Measurements from ENCODE around the gene MEI4. TPM values are rescaled to one million over a fixed set of nuclear protein-coding genes. Genes with fewer than 3 reads are reported as not detected.
"Not testable (repeated sequence)": the region's sequence is repeated elsewhere in the genome, so short reads cannot be mapped to it uniquely, and the experiment has no call there.

MEI4 gene
- total RNA-seq, 1 donor from 2014 or later: not detected

- Mint-ChIP-seq H3K27me3 (ENCODE audit: low read depth) (peaks cover 7% of the 10 kb centered on the region), H3K4me1 (ENCODE audit: low read depth) (no peaks in the 10 kb centered on the region), H3K36me3 (ENCODE audit: low read depth) (no peaks in the 10 kb centered on the region), H3K27ac (ENCODE audit: unreplicated experiment) (no peak overlapping the region), H3K9me3 (ENCODE audit: low read depth) (no peaks in the 10 kb centered on the region), H3K4me3 (ENCODE audit: unreplicated experiment) (no peak overlapping the region)
- TF ChIP-seq, protein P1, sequence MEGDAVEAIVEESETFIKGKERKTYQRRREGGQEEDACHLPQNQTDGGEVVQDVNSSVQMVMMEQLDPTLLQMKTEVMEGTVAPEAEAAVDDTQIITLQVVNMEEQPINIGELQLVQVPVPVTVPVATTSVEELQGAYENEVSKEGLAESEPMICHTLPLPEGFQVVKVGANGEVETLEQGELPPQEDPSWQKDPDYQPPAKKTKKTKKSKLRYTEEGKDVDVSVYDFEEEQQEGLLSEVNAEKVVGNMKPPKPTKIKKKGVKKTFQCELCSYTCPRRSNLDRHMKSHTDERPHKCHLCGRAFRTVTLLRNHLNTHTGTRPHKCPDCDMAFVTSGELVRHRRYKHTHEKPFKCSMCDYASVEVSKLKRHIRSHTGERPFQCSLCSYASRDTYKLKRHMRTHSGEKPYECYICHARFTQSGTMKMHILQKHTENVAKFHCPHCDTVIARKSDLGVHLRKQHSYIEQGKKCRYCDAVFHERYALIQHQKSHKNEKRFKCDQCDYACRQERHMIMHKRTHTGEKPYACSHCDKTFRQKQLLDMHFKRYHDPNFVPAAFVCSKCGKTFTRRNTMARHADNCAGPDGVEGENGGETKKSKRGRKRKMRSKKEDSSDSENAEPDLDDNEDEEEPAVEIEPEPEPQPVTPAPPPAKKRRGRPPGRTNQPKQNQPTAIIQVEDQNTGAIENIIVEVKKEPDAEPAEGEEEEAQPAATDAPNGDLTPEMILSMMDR (IDR thresholded peaks at IDR 0.05): no peak
- no peak for DNase-seq (ENCODE audit: low spot score)
Observed at GRCh38 chr6:77715588-77715987, 62.7 kb downstream of the MEI4 start.

DNA sequence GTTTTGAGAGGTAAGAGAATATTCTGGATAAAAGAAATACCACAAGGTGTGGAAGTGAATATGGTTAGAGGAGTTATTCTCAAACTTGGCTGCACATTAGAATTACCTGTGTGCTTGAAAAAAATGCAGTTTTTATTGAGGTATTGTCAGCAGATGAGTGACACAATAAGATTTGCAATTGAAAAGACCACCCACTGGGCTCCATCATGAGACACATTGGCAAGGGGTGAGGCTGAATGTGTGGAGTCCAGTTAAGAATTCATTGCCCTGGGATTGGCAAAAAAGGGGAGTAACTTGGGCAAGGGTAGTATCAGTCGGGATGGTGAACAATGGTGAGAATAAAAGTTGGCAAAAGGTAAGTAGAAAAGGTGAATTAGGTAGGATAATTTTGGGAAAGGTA, 63.5 kb downstream of the MEI4 start:
- Mint-ChIP-seq H3K27ac (ENCODE audit: unreplicated experiment) (no peak overlapping the region), H3K4me3 (ENCODE audit: unreplicated experiment) (no peak overlapping the region), H3K9me3 (ENCODE audit: low read depth) (no peaks in the 10 kb centered on the region), H3K27me3 (ENCODE audit: low read depth) (peaks cover 6% of the 10 kb centered on the region), H3K4me1 (ENCODE audit: low read depth) (no peaks in the 10 kb centered on the region), H3K36me3 (ENCODE audit: low read depth) (no peaks in the 10 kb centered on the region)
- TF ChIP-seq, protein P1 (IDR thresholded peaks at IDR 0.05): no peak
- DNase-seq (ENCODE audit: low spot score): no peak

GRCh38 chr6:77736010-77736409, 83.2 kb downstream of the MEI4 start:
- DNase-seq (ENCODE audit: low spot score); H3K9me3 Mint-ChIP-seq (ENCODE audit: low read depth); H3K4me3 Mint-ChIP-seq (ENCODE audit: unreplicated experiment); H3K4me1 Mint-ChIP-seq (ENCODE audit: low read depth); H3K27ac Mint-ChIP-seq (ENCODE audit: unreplicated experiment); H3K36me3 Mint-ChIP-seq (ENCODE audit: low read depth); H3K27me3 Mint-ChIP-seq (ENCODE audit: low read depth): not testable (repeated sequence)

DNA sequence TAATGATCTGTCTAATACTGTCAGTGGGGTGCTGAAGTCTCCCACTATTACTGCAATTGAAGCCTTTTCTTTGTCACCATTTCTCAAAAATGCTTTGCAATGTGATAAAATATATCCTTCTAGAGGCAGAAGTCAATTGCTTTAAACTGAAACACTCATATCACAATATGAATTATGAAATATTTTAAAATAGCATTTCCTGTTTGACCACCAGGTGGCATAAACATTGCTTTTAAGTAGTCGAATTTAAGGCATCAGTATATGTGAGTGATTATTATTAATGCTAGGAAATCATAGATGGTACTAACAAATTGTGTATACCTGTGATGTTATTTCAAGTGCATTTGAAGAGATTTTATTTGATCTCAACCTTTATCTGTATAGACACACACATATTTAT, 87.5 kb downstream of the MEI4 start:
- H3K4me1 Mint-ChIP-seq (ENCODE audit: low read depth): no peaks in the 10 kb centered on the region
- H3K36me3 Mint-ChIP-seq (ENCODE audit: low read depth): peaks cover 1% of the 10 kb centered on the region
- TF ChIP-seq, protein P1 (IDR thresholded peaks at IDR 0.05): peak; percentile 87
- H3K4me3 Mint-ChIP-seq (ENCODE audit: unreplicated experiment): no peak overlapping the region
- H3K27ac Mint-ChIP-seq (ENCODE audit: unreplicated experiment): no peak overlapping the region
- DNase-seq (ENCODE audit: low spot score): no peak
- H3K9me3 Mint-ChIP-seq (ENCODE audit: low read depth): peaks cover 8% of the 10 kb centered on the region
- peaks cover 8% of the 10 kb centered on the region for H3K27me3 Mint-ChIP-seq (ENCODE audit: low read depth)

- not testable (repeated sequence) for H3K4me3 Mint-ChIP-seq (ENCODE audit: unreplicated experiment); H3K9me3 Mint-ChIP-seq (ENCODE audit: low read depth); H3K4me1 Mint-ChIP-seq (ENCODE audit: low read depth)
Observed at GRCh38 chr6:77752156-77752555, 99.3 kb downstream of the MEI4 start.

GRCh38 chr6:77762386-77762785, 109.5 kb downstream of the MEI4 start:
- Mint-ChIP-seq H3K27me3 (ENCODE audit: low read depth) (peaks cover 2% of the 10 kb centered on the region), H3K4me3 (ENCODE audit: unreplicated experiment) (no peak overlapping the region), H3K27ac (ENCODE audit: unreplicated experiment) (no peak overlapping the region), H3K4me1 (ENCODE audit: low read depth) (no peaks in the 10 kb centered on the region), H3K9me3 (ENCODE audit: low read depth) (no peaks in the 10 kb centered on the region), H3K36me3 (ENCODE audit: low read depth) (no peaks in the 10 kb centered on the region)
- no peak for DNase-seq (ENCODE audit: low spot score)
- TF ChIP-seq, protein P1 (IDR thresholded peaks at IDR 0.05): no peak

More at GRCh38 chr6:77752156-77752555, 99.3 kb downstream of the MEI4 start:
- DNase-seq (ENCODE audit: low spot score); H3K36me3 Mint-ChIP-seq (ENCODE audit: low read depth); H3K27ac Mint-ChIP-seq (ENCODE audit: unreplicated experiment); H3K27me3 Mint-ChIP-seq (ENCODE audit: low read depth): not testable (repeated sequence)

Data from chondrocyte (in vitro differentiated cells).